K562 (cell line): ENCODE results near the gene KAT5. TPM values are rescaled to one million over a fixed set of nuclear protein-coding genes. Genes with fewer than 3 reads are reported as not detected.

Experiments
- ATAC-seq: fragments of 200-7000 bp; cut with Tn5 transposase; 3 replicates; pipeline ENCODE4 v1.9.1; 2020; ENCODE audit warnings: moderate library complexity
- BruUV-seq: library from RNA; stranded (reverse); fragments of 400-500 nt; replicated peaks from 2 replicates; lab custom pipeline; 2021; lab: Mats Ljungman, UMichigan
- CTCF ChIA-PET: fragments of 300-600 bp; formaldehyde crosslinking; extraction: SDS; loops from one replicate; lab custom pipeline; 2021; ENCODE audit warnings: low intra/inter-chr PET ratio; lab: Yijun Ruan, JAX
- POLR2A ChIA-PET: fragments of 300-600, 350-650 bp; sonication (Branson Sonifier 250); formaldehyde crosslinking; extraction: SDS; loops from one replicate; lab custom pipeline; 2021; ENCODE audit warnings: antibody characterized with exemption, inconsistent platforms; lab: Yijun Ruan, JAX
- DNase-seq, 4 experiments: peaks; one replicate each; pipeline versions ENCODE4 v3.0.0 to v3.0.0-alpha.2; 2011 to 2018; ENCODE audit warnings: low spot score in 3 of 4, mixed read lengths in 3 of 4; ENCODE audit errors: extremely low read depth in 1 of 4
- FAIRE-seq: peaks from 2 replicates; lab custom pipeline; 2011; peaks lifted over from hg19 to GRCh38; lab: Jason Lieb, UNC
- H2AFZ ChIP-seq: 2 replicates; pipeline ENCODE4 v1.6.0; 2011; ENCODE audit warnings: low read depth, low read length, control low read depth, inconsistent platforms
- H3K27ac ChIP-seq: fragments of 200-600 bp; 3 replicates; pipeline ENCODE4 v1.8.0; 2011; ENCODE audit warnings: low read depth, mild to moderate bottlenecking, control low read depth, inconsistent platforms, low read length, moderate library complexity, mixed read lengths; ENCODE audit errors: extremely low read depth
- H3K27me3 ChIP-seq, 2 experiments: fragments of 300-600 bp in 1 of 2; 2 replicates in 1 of 2; 3 replicates in 1 of 2; pipeline versions ENCODE4 v1.6.0 to v1.8.0; 2011; ENCODE audit warnings: inconsistent platforms in 2 of 2, low read length in 2 of 2, mild to moderate bottlenecking in 1 of 2, mixed read lengths in 1 of 2, moderate library complexity in 1 of 2; ENCODE audit not compliant: control insufficient read depth in 2 of 2, insufficient read depth in 2 of 2
- H3K36me3 ChIP-seq: fragments of 300-600 bp; 3 replicates; pipeline ENCODE4 v1.8.0; 2011; ENCODE audit warnings: mild to moderate bottlenecking, low read length, inconsistent platforms; ENCODE audit not compliant: control insufficient read depth, insufficient read depth
- H3K4me1 ChIP-seq, 2 experiments: fragments of 200-600 bp in 1 of 2; replicated peaks in 1 of 2; 2 replicates in 1 of 2; 3 replicates in 1 of 2; pipeline versions ENCODE4 v1.5.1 to v1.8.0; 2011; ENCODE audit warnings: inconsistent platforms in 2 of 2, low read length in 2 of 2, mild to moderate bottlenecking in 1 of 2, mixed read lengths in 1 of 2, moderate library complexity in 1 of 2; ENCODE audit not compliant: control insufficient read depth in 2 of 2, insufficient read depth in 2 of 2
- H3K4me2 ChIP-seq: 2 replicates; pipeline ENCODE4 v1.6.1; 2011; ENCODE audit warnings: low read length, control low read depth, inconsistent platforms, mixed read lengths; ENCODE audit not compliant: insufficient read depth
- H3K4me3 ChIP-seq: fragments of 200-600 bp; sonication (generic), shearing (Covaris generic); 2 replicates; pipeline ENCODE4 v1.5.1; 2016; ENCODE audit warnings: control low read depth, inconsistent platforms
- H3K79me2 ChIP-seq: fragments of 200-600 bp; 3 replicates; pipeline ENCODE4 v1.8.0; 2011; ENCODE audit warnings: low read length, inconsistent platforms; ENCODE audit not compliant: control insufficient read depth, insufficient read depth
- H3K9ac ChIP-seq, 2 experiments: 2 replicates each; pipeline versions ENCODE4 v1.6.0 to v1.6.1; 2011; ENCODE audit warnings: low read depth in 2 of 2, low read length in 2 of 2, control low read depth in 1 of 2, inconsistent platforms in 1 of 2, mild to moderate bottlenecking in 1 of 2, mixed read lengths in 1 of 2; ENCODE audit not compliant: insufficient read depth in 1 of 2
- H3K9me1 ChIP-seq: one replicate; pipeline ENCODE4 v1.6.0; 2011; ENCODE audit warnings: inconsistent platforms, mild to moderate bottlenecking, low read length, moderate library complexity; ENCODE audit not compliant: control insufficient read depth, insufficient read depth
- H3K9me3 ChIP-seq: replicated peaks from 2 replicates; pipeline ENCODE4 v1.5.1; 2011; ENCODE audit warnings: low read depth, low read length, inconsistent platforms; ENCODE audit not compliant: control insufficient read depth, insufficient read depth
- H4K20me1 ChIP-seq: replicated peaks from 2 replicates; pipeline ENCODE4 v1.6.1; 2011; ENCODE audit warnings: low read length, inconsistent platforms, mixed read lengths; ENCODE audit not compliant: control insufficient read depth, insufficient read depth
- CC2D1A ChIP-seq: fragments of 450-650 bp; IDR thresholded peaks from 2 replicates; pipeline ENCODE4 v1.6.1; 2017; ENCODE audit warnings: mild to moderate bottlenecking
- CEBPG ChIP-seq, 3 experiments: fragments of 200-800 bp in 1 of 3; sonication (Bioruptor generic) in 1 of 3; sonication (generic) in 1 of 3; formaldehyde crosslinking in 1 of 3; IDR thresholded peaks in 2 of 3; conservative IDR thresholded peaks in 1 of 3; 2 replicates each; pipeline versions ENCODE4 v1.6.1 to v1.8.0; 2016 to 2022; ENCODE audit warnings: missing compliant biosample characterization in 2 of 3, missing genetic modification characterization in 2 of 3, mild to moderate bottlenecking in 1 of 3, missing genetic modification reagents in 1 of 3
- CHD2 ChIP-seq: IDR thresholded peaks from 2 replicates; pipeline ENCODE4 v1.6.1; 2011; ENCODE audit warnings: low read depth, low read length
- CREB5 ChIP-seq: fragments of 250-450 bp; sonication (Bioruptor Pico); IDR thresholded peaks from 2 replicates; pipeline ENCODE4 v1.5.0; 2020; ENCODE audit warnings: mild to moderate bottlenecking
- CSDE1 ChIP-seq, 2 experiments: fragments of 450-650 bp; IDR thresholded peaks; 2 replicates each; pipeline ENCODE4 v1.6.1; 2016; ENCODE audit warnings: mild to moderate bottlenecking in 1 of 2
- CXXC5 ChIP-seq: fragments of 250-450 bp; sonication (Bioruptor Pico); IDR thresholded peaks from 2 replicates; pipeline ENCODE4 v1.8.0; 2022; ENCODE audit warnings: inconsistent platforms, mild to moderate bottlenecking, moderate library complexity
- KLF10 ChIP-seq: fragments of 250-450 bp; sonication (Bioruptor Pico); IDR thresholded peaks from 2 replicates; pipeline ENCODE4 v1.6.1; 2021; ENCODE audit warnings: matching md5 sums
- MEIS2 ChIP-seq: fragments of 450-650 bp; IDR thresholded peaks from 2 replicates; pipeline ENCODE4 v1.6.1; 2014; ENCODE audit warnings: mild to moderate bottlenecking; ENCODE audit not compliant: partially characterized antibody
- MTA1 ChIP-seq: fragments of 450-650 bp; IDR thresholded peaks from 2 replicates; pipeline ENCODE4 v1.6.1; 2017; ENCODE audit warnings: borderline replicate concordance
- NEUROD1 ChIP-seq: fragments of 150-350 bp; IDR thresholded peaks from 2 replicates; pipeline ENCODE4 v1.6.1; 2014; ENCODE audit warnings: borderline replicate concordance, low read length, low read depth; ENCODE audit not compliant: partially characterized antibody
- PCBP1 ChIP-seq: fragments of 200-400 bp; formaldehyde crosslinking; IDR thresholded peaks from 2 replicates; pipeline ENCODE4 v1.6.1; 2018; ENCODE audit warnings: mild to moderate bottlenecking, low read depth, low read length; ENCODE audit not compliant: poor library complexity, severe bottlenecking
- RAD21 ChIP-seq, 2 experiments: fragments of 250-450 bp in 1 of 2; fragments of 450-650 bp in 1 of 2; sonication (Bioruptor Pico) in 1 of 2; formaldehyde crosslinking in 1 of 2; IDR thresholded peaks in 1 of 2; conservative IDR thresholded peaks in 1 of 2; 2 replicates each; pipeline versions ENCODE4 v1.4.0 to v1.8.0; 2020 to 2022; ENCODE audit warnings: mild to moderate bottlenecking in 2 of 2, moderate library complexity in 1 of 2
- RHOXF2B ChIP-seq: fragments of 250-450 bp; sonication (Bioruptor Pico); conservative IDR thresholded peaks from 2 replicates; pipeline ENCODE4 v1.5.1; 2021
- SIN3A ChIP-seq, 2 experiments: fragments of 150-350 bp in 1 of 2; IDR thresholded peaks; 2 replicates each; pipeline ENCODE4 v1.6.1; 2011 to 2016; ENCODE audit warnings: borderline replicate concordance in 2 of 2, low read depth in 2 of 2, low read length in 2 of 2, mild to moderate bottlenecking in 2 of 2, moderate library complexity in 2 of 2; ENCODE audit not compliant: control insufficient read depth in 1 of 2
- TEAD2 ChIP-seq: fragments of 450-650 bp; IDR thresholded peaks from 2 replicates; pipeline ENCODE4 v1.6.1; 2016; ENCODE audit warnings: missing genetic modification characterization, control low read depth, missing compliant biosample characterization
- ZBTB12 ChIP-seq: fragments of 250-450 bp; sonication (Bioruptor Pico); IDR thresholded peaks from 2 replicates; pipeline ENCODE4 v1.4.0; 2020
- ZFP36 ChIP-seq: fragments of 150-350 bp; IDR thresholded peaks from 2 replicates; pipeline ENCODE4 v1.6.1; 2018; ENCODE audit warnings: low read length, low read depth; ENCODE audit not compliant: partially characterized antibody
- ZKSCAN1 ChIP-seq: fragments of 150-350 bp; IDR thresholded peaks from 2 replicates; pipeline ENCODE4 v1.6.1; 2016; ENCODE audit warnings: low read depth, low read length
- ZNF184 ChIP-seq: sonication (generic); formaldehyde crosslinking; IDR thresholded peaks from 2 replicates; pipeline ENCODE4 v1.5.0; 2020; ENCODE audit warnings: missing genetic modification reagents
- WGBS: fragments of 100-300 bp; shearing (Covaris generic); methylation state at CpG from one replicate; pipeline ENCODE4 v1.1.6; 2016; ENCODE audit warnings: low coverage, mixed read lengths; ENCODE audit not compliant: insufficient coverage; ENCODE audit errors: missing lambda C conversion rate; 5-methylcytosine and 5-hydroxymethylcytosine counted together
- in situ Hi-C: fragments of 300-500 bp; cut with MboI; formaldehyde crosslinking; loops from 4 replicates; pipeline ENCODE4 v1.15.0; 2018; ENCODE audit warnings: inconsistent platforms, mixed read lengths
- intact Hi-C: fragments of 100-400 bp; cut with micrococcal nuclease; formaldehyde crosslinking; loops from 2 replicates; pipeline ENCODE4 v1.14.2; 2022
- polyA plus RNA-seq, 8 experiments: library from polyadenylated mRNA; depleted of rRNA in 4 of 8; stranded (reverse) in 5 of 8; unstranded in 3 of 8; fragments of >200 nt; fragmentation: Nextera tagmentation in 2 of 8; fragmentation: Illumina TruSeq in 1 of 8; extraction: Ambion mirVana in 2 of 8; extraction: Trizol in 1 of 8; gene quantifications; 2 replicates each; pipeline versions ENCODE4 v1.2.1 to v1.2.3, GENCODE V29; 2011 to 2014; ENCODE audit warnings: inconsistent platforms in 1 of 8, missing spikeins in 1 of 8
- total RNA-seq, 7 experiments: library from RNA; depleted of rRNA in 6 of 7; stranded (reverse); fragments of >200 nt in 6 of 7; fragmentation: Illumina TruSeq in 2 of 7; extraction: Trizol in 2 of 7; gene quantifications; 2 replicates each; pipeline versions ENCODE4 v1.2.1 to v1.2.3, GENCODE V29; 2011 to 2021; ENCODE audit warnings: low replicate concordance in 1 of 7

The KAT5 gene
- total and polyA plus RNA-seq, 9 of the 15 experiments (the other 6 are each of a cell fraction or from before 2014, with no cell fraction given) = 3.6 to 76.8 (median 52.7) TPM

- DNase-seq (peak; percentile 32 to 67 (median 52)), FAIRE-seq (no peak), ATAC-seq (peak; percentile 99)
- peak overlapping the region; percentile 38; the same call in 1 of the 2 replicates for H2AFZ ChIP-seq
- H4K20me1 ChIP-seq = no peaks in the 10 kb centered on the region
- H3K9me1 ChIP-seq = no peaks in the 10 kb centered on the region
- no peak overlapping the region; the same call in 1 of the 2 replicates for H3K4me2 ChIP-seq
- H3K4me1 ChIP-seq = peaks cover 4 to 15% of the 10 kb centered on the region in 2 experiments; a peak in 3 of 5 replicates
- no peaks in the 10 kb centered on the region; the same call in 1 of the 2 replicates for H3K9me3 ChIP-seq
- no peaks in the 10 kb centered on the region for H3K79me2 ChIP-seq
- 27% methylated on average over 18 of the region's 18 CpGs for WGBS
- no peaks in the 10 kb centered on the region for H3K36me3 ChIP-seq
- no peak overlapping the region for H3K4me3 ChIP-seq
- no TSS peak for BruUV-seq
- H3K9ac ChIP-seq = no peak overlapping the region
- POLR2A ChIA-PET = interaction anchor here (0.6 to 1.4 kb wide), 7 partner anchors 20 to 490 kb away, joined by 3 to 4 read pairs (median 3); partner anchors contain the start of gene RNASEH2C
- H3K27ac ChIP-seq = no peak overlapping the region
- H3K27me3 ChIP-seq = peaks cover 9 to 19% of the 10 kb centered on the region in 2 experiments; a peak in 4 of 5 replicates
- intact Hi-C loops = loop anchor here (1.0 kb wide), 1 partner anchor 74 kb away; no protein-coding TSS in a partner anchor
- in situ Hi-C loops = no loop called here
- CTCF ChIA-PET = interaction anchor here (1.0 to 2.0 kb wide), 3 partner anchors 13 to 74 kb away, joined by 3 to 9 read pairs (median 6); no protein-coding TSS in a partner anchor
- TF ChIP-seq KLF10 (CRISPR knock-in tag) = no peak
- no peak for TF ChIP-seq ZKSCAN1
- TF ChIP-seq RAD21 (CRISPR knock-in tag; conservative IDR thresholded peaks at IDR 0.05 in 1 of 2, IDR thresholded peaks at IDR 0.05 in 1 of 2) = peak; percentile 28 to 83; a peak in 3 of 4 replicates
- TF ChIP-seq CXXC5 (CRISPR knock-in tag) = no peak
- TF ChIP-seq MTA1 = no peak
- no peak for TF ChIP-seq CSDE1 (IDR thresholded peaks at IDR 0.05)
- no peak for TF ChIP-seq PCBP1
- TF ChIP-seq CC2D1A = 0 out of 2 replicates have a peak, but pooled peaks have one; percentile 38
- no peak for TF ChIP-seq CEBPG (CRISPR knock-in tag; IDR thresholded peaks at IDR 0.05)
- TF ChIP-seq CEBPG (tag; conservative IDR thresholded peaks at IDR 0.05 in 1 of 2, IDR thresholded peaks at IDR 0.05 in 1 of 2) = no peak
- no peak for TF ChIP-seq ZBTB12 (CRISPR knock-in tag)
- no peak for TF ChIP-seq ZNF184 (CRISPR knock-in tag)
- no peak for TF ChIP-seq NEUROD1
- no peak for TF ChIP-seq CHD2
- TF ChIP-seq ZFP36 = no peak
- TF ChIP-seq RHOXF2B (CRISPR knock-in tag) = no peak
- no peak for TF ChIP-seq TEAD2
- TF ChIP-seq SIN3A (IDR thresholded peaks at IDR 0.05; ENCODE audit: borderline replicate concordance in 2 of 2, control insufficient read depth in 1 of 2, low read depth in 2 of 2, low read length in 2 of 2) = no peak
- peak; percentile 30 for TF ChIP-seq MEIS2
- TF ChIP-seq CREB5 (CRISPR knock-in tag) = no peak
Observed at GRCh38 chr11:65744026-65744698, 32.1 kb downstream of the KAT5 start.
